HepG2 (cell line): Measurements from ENCODE around the gene ABCC10. TPM values are rescaled to one million over a fixed set of nuclear protein-coding genes. Genes with fewer than 3 reads are reported as not detected.

Experiments used
- ATAC-seq: fragments of 200-7000 bp; cut with Tn5 transposase; 3 replicates; pipeline ENCODE4 v1.9.1; 2020; ENCODE audit warnings: mild to moderate bottlenecking, moderate library complexity
- BruUV-seq: library from RNA; stranded (reverse); fragments of 400-500 nt; replicated peaks from 2 replicates; lab custom pipeline; 2021; lab: Mats Ljungman, UMichigan
- CTCF ChIA-PET: fragments of 300-600 bp; formaldehyde crosslinking; extraction: SDS; loops from one replicate; lab custom pipeline; 2021; ENCODE audit warnings: low total read pairs, inconsistent platforms, low intra/inter-chr PET ratio; lab: Yijun Ruan, JAX
- POLR2A ChIA-PET: fragments of 350-600 bp; sonication (Branson Sonifier 250); formaldehyde crosslinking; loops from one replicate; lab custom pipeline; 2020; ENCODE audit warnings: antibody characterized with exemption, inconsistent platforms; lab: Yijun Ruan, JAX
- DNase-seq: peaks from one replicate; pipeline ENCODE4 v3.0.0-alpha.2; 2015; ENCODE audit warnings: low spot score
- FAIRE-seq: peaks from 3 replicates; lab custom pipeline; 2011; peaks lifted over from hg19 to GRCh38; lab: Jason Lieb, UNC
- H2AFZ ChIP-seq: one replicate; pipeline ENCODE4 v1.6.1; 2011; ENCODE audit warnings: low read length, inconsistent platforms
- H3K27ac ChIP-seq: fragments of 300-600 bp; 3 replicates; pipeline ENCODE4 v1.8.0; 2011; ENCODE audit warnings: mixed run types, mild to moderate bottlenecking, mixed read lengths, low read length, inconsistent platforms; ENCODE audit not compliant: insufficient read depth; ENCODE audit errors: extremely low read length
- H3K27me3 ChIP-seq, 2 experiments: fragments of 200-600 bp in 1 of 2; 2 replicates in 1 of 2; 3 replicates in 1 of 2; pipeline versions ENCODE4 v1.6.0 to v1.8.0; 2011; ENCODE audit warnings: low read length in 2 of 2, mild to moderate bottlenecking in 2 of 2, moderate library complexity in 2 of 2, inconsistent platforms in 1 of 2; ENCODE audit not compliant: insufficient read depth in 2 of 2, control insufficient read depth in 1 of 2
- H3K36me3 ChIP-seq, 2 experiments: fragments of 200-600 bp in 1 of 2; replicated peaks in 1 of 2; 2 replicates in 1 of 2; 3 replicates in 1 of 2; pipeline versions ENCODE4 v1.5.1 to v1.8.0; 2011; ENCODE audit warnings: low read length in 2 of 2, inconsistent platforms in 1 of 2; ENCODE audit not compliant: insufficient read depth in 2 of 2, control insufficient read depth in 1 of 2
- H3K4me1 ChIP-seq: 2 replicates; pipeline ENCODE4 v1.5.1; 2012; ENCODE audit warnings: low read length, inconsistent platforms; ENCODE audit not compliant: insufficient read depth
- H3K4me2 ChIP-seq: 2 replicates; pipeline ENCODE4 v1.6.0; 2011; ENCODE audit warnings: low read depth, low read length, inconsistent platforms
- H3K4me3 ChIP-seq, 3 experiments: fragments of 200-600 bp in 1 of 3; sonication (generic), shearing (Covaris generic) in 1 of 3; replicated peaks in 1 of 3; 2 replicates each; pipeline ENCODE4 v1.5.1; 2011 to 2016; ENCODE audit warnings: low read length in 3 of 3, inconsistent platforms in 2 of 3, low read depth in 2 of 3, mild to moderate bottlenecking in 2 of 3, control low read depth in 1 of 3, mixed read lengths in 1 of 3; ENCODE audit not compliant: insufficient read depth in 1 of 3
- H3K79me2 ChIP-seq: one replicate; pipeline ENCODE4 v1.6.1; 2011; ENCODE audit warnings: low read length, inconsistent platforms; ENCODE audit not compliant: insufficient read depth
- H3K9ac ChIP-seq: 2 replicates; pipeline ENCODE4 v1.6.0; 2011; ENCODE audit warnings: mild to moderate bottlenecking, low read depth, low read length, inconsistent platforms; ENCODE audit not compliant: insufficient read depth
- H3K9me3 ChIP-seq: 2 replicates; pipeline ENCODE4 v1.5.1; 2012; ENCODE audit warnings: mild to moderate bottlenecking, low read length
- H4K20me1 ChIP-seq: 2 replicates; pipeline ENCODE4 v1.6.0; 2011; ENCODE audit warnings: inconsistent platforms, mild to moderate bottlenecking, low read length, moderate library complexity; ENCODE audit not compliant: insufficient read depth
- GABPA ChIP-seq, 2 experiments: IDR thresholded peaks; 2 replicates each; pipeline ENCODE4 v1.6.1; 2011 to 2016; ENCODE audit warnings: low read depth in 2 of 2, low read length in 1 of 2, missing biosample characterization in 1 of 2, missing genetic modification characterization in 1 of 2
- GATAD2A ChIP-seq: IDR thresholded peaks from 2 replicates; pipeline ENCODE4 v1.6.1; 2016
- HMGXB3 ChIP-seq: sonication (generic); formaldehyde crosslinking; IDR thresholded peaks from 2 replicates; pipeline ENCODE4 v1.4.0; 2020; ENCODE audit warnings: missing genetic modification reagents, borderline replicate concordance
- JARID2 ChIP-seq: sonication (generic); formaldehyde crosslinking; IDR thresholded peaks from 2 replicates; pipeline ENCODE4 v1.8.1; 2023; ENCODE audit warnings: missing genetic modification reagents, inconsistent platforms; ENCODE audit not compliant: insufficient replicate concordance
- RORA ChIP-seq: sonication (generic); formaldehyde crosslinking; IDR thresholded peaks from 2 replicates; pipeline ENCODE4 v1.5.0; 2020; ENCODE audit warnings: mild to moderate bottlenecking, missing genetic modification reagents, moderate library complexity
- TFDP2 ChIP-seq: sonication (generic); formaldehyde crosslinking; IDR thresholded peaks from 2 replicates; pipeline ENCODE4 v1.4.0; 2020; ENCODE audit warnings: missing genetic modification reagents
- ZHX2 ChIP-seq, 2 experiments: sonication (generic) in 1 of 2; formaldehyde crosslinking in 1 of 2; IDR thresholded peaks; 2 replicates each; pipeline versions ENCODE4 v1.6.1 to v1.9.0; 2014 to 2022; ENCODE audit warnings: antibody characterized with exemption in 1 of 2, borderline replicate concordance in 1 of 2, inconsistent platforms in 1 of 2, low read depth in 1 of 2, missing genetic modification reagents in 1 of 2
- ZSCAN30 ChIP-seq: sonication (generic); formaldehyde crosslinking; IDR thresholded peaks from 2 replicates; pipeline ENCODE4 v1.5.0; 2020; ENCODE audit warnings: mild to moderate bottlenecking, missing genetic modification reagents
- WGBS: methylation state at CpG from one replicate; pipeline ENCODE4 v1.1.6; 2017; ENCODE audit warnings: low lambda C conversion rate; 5-methylcytosine and 5-hydroxymethylcytosine counted together
- in situ Hi-C: cut with HindIII; loops from 2 replicates; pipeline ENCODE4 v1.10.0; 2017; ENCODE audit warnings: low pct_unique_long_range_greater_than_20kb; ENCODE audit not compliant: extremely low pct_ligation_motif_present
- intact Hi-C: fragments of 100-400 bp; cut with micrococcal nuclease; formaldehyde crosslinking; loops from one replicate; pipeline ENCODE4 v1.10.0; 2022; ENCODE audit not compliant: unreplicated experiment
- polyA plus RNA-seq, 8 experiments: library from polyadenylated mRNA; depleted of rRNA in 3 of 8; stranded (reverse) in 7 of 8; unstranded in 1 of 8; fragments of >200 nt; fragmentation: Illumina TruSeq in 4 of 8; extraction: Trizol in 4 of 8; gene quantifications; 2 replicates each; pipeline versions ENCODE4 v1.2.1 to v1.2.3, GENCODE V29; 2011 to 2016; ENCODE audit warnings: low read depth in 4 of 8, missing spikeins in 1 of 8, mixed read lengths in 1 of 8; ENCODE audit not compliant: insufficient read depth in 1 of 8
- total RNA-seq, 5 experiments: library from RNA; depleted of rRNA; stranded (reverse); fragments of >200 nt; fragmentation: Illumina TruSeq; extraction: Trizol; gene quantifications; 2 replicates each; pipeline ENCODE4 v1.2.3, GENCODE V29; 2016; ENCODE audit warnings: low read depth in 1 of 5

Gene ABCC10
- total and polyA plus RNA-seq, 2 of the 13 experiments (the other 11 are each of a cell fraction or from before 2014, with no cell fraction given) = 16.0 to 24.3 TPM

GRCh38 chr6:43477235-43478007 is 50.1 kb downstream of the ABCC10 start, which contains the start of gene TJAP1 (continued):
- TF ChIP-seq TFDP2 (CRISPR knock-in tag) (peak; percentile 88), GABPA (IDR thresholded peaks at IDR 0.05; ENCODE audit: low read depth, low read length) (no peak), GABPA (CRISPR knock-in tag; IDR thresholded peaks at IDR 0.05; ENCODE audit: low read depth) (peak; percentile 46), RORA (CRISPR knock-in tag) (no peak), GATAD2A (CRISPR knock-in tag) (peak; percentile 51; the same call in 1 of the 2 replicates)

GRCh38 chr6:43478008-43478372 is 50.6 kb downstream of the ABCC10 start:
- Histone ChIP-seq H3K9ac (peak overlapping the region; percentile 89), H3K4me1 (peaks cover 59% of the 10 kb centered on the region), H3K4me3 (peak overlapping the region; percentile 78 to 97 (median 81)), H4K20me1 (no peaks in the 10 kb centered on the region), H2AFZ (no peak overlapping the region), H3K27ac (peak overlapping the region; percentile 62), H3K79me2 (peaks cover 43% of the 10 kb centered on the region), H3K4me2 (peak overlapping the region; percentile 99), H3K27me3 (no peaks in the 10 kb centered on the region; a peak in 1 of 5 replicates), H3K36me3 (no peaks in the 10 kb centered on the region; a peak in 1 of 5 replicates), H3K9me3 (no peaks in the 10 kb centered on the region)
- in situ Hi-C loops (no loop called here), intact Hi-C loops (no loop called here)
- DNase-seq (no peak), ATAC-seq (peak; percentile 7), FAIRE-seq (no peak)
- POLR2A ChIA-PET = interaction anchor here (0.7 to 6.5 kb wide), 15 partner anchors 8 to 494 kb away, joined by 3 to 141 read pairs (median 5); partner anchors contain the start of genes ABCC10, CUL9, DLK2 and LRRC73
- 6% methylated on average over 3 of the region's 3 CpGs for WGBS
- BruUV-seq = TSS peak; percentile 62
- CTCF ChIA-PET = no interaction called here
- 0 out of 2 replicates have a peak, but pooled peaks have one; percentile 2 for TF ChIP-seq ZSCAN30 (CRISPR knock-in tag)
- TF ChIP-seq ZHX2 (IDR thresholded peaks at IDR 0.05; ENCODE audit: low read depth) = no peak
- TF ChIP-seq ZHX2 (CRISPR knock-in tag; IDR thresholded peaks at IDR 0.05; ENCODE audit: borderline replicate concordance) = no peak
- TF ChIP-seq HMGXB3 = 0 out of 2 replicates have a peak, but pooled peaks have one; percentile 36
- TF ChIP-seq JARID2 = no peak
